ENCODE data around the gene MARS1.

GRCh38 chr12:57529831-57530230, 42.0 kb downstream of the MARS1 start:
- TF ChIP-seq, protein P1, sequence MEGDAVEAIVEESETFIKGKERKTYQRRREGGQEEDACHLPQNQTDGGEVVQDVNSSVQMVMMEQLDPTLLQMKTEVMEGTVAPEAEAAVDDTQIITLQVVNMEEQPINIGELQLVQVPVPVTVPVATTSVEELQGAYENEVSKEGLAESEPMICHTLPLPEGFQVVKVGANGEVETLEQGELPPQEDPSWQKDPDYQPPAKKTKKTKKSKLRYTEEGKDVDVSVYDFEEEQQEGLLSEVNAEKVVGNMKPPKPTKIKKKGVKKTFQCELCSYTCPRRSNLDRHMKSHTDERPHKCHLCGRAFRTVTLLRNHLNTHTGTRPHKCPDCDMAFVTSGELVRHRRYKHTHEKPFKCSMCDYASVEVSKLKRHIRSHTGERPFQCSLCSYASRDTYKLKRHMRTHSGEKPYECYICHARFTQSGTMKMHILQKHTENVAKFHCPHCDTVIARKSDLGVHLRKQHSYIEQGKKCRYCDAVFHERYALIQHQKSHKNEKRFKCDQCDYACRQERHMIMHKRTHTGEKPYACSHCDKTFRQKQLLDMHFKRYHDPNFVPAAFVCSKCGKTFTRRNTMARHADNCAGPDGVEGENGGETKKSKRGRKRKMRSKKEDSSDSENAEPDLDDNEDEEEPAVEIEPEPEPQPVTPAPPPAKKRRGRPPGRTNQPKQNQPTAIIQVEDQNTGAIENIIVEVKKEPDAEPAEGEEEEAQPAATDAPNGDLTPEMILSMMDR (conservative IDR thresholded peaks at IDR 0.05; ENCODE audit: low read depth in 2 of 2) = no peak
- no peak for TF ChIP-seq JUNB (IDR thresholded peaks at IDR 0.05; ENCODE audit: unreplicated experiment)
- no peak for TF ChIP-seq EZH2phosphoT487 (IDR thresholded peaks at IDR 0.05; ENCODE audit: unreplicated experiment)
- TF ChIP-seq POLR2AphosphoS5 (IDR thresholded peaks at IDR 0.05; ENCODE audit: low read depth) = no peak
- no peak for TF ChIP-seq EZH2 (IDR thresholded peaks at IDR 0.05; ENCODE audit: low read depth, unreplicated experiment)

Measured in GM23338 (cell line).